Naive thymus-derived CD8-positive, alpha-beta T cell (primary cell): Measurements from ENCODE around the gene SRP14. TPM values are rescaled to one million over a fixed set of nuclear protein-coding genes. Genes with fewer than 3 reads are reported as not detected.

Experiments used
- ATAC-seq, 2 donors: fragments of 150-1000 bp; cut with Tn5 transposase in 1 of 2; sonication (Bioruptor Pico), chemical (Tn5 transposase) in 1 of 2; 1 replicate in 1 of 2; 2 replicates in 1 of 2; pipeline ENCODE4 v1.10.0; 2021; ENCODE audit warnings: mild to moderate bottlenecking in 2 of 2, moderate library complexity in 2 of 2
- POLR2A ChIA-PET: fragments of 350-600 bp; sonication (Branson Sonifier 250); formaldehyde crosslinking; loops from one replicate; lab custom pipeline; 2021; ENCODE audit warnings: antibody characterized with exemption; lab: Charles Lee
- DNase-seq, 10 donors: peaks; one replicate each; pipeline versions ENCODE4 v3.0.0 to v3.0.0-alpha.2; 2020 to 2022
- H3K27ac Mint-ChIP-seq, 10 donors: one replicate each; pipeline ENCODE4 v1.8.0; 2020 to 2022; ENCODE audit warnings: mild to moderate bottlenecking in 10 of 10, mixed read lengths in 10 of 10, moderate library complexity in 4 of 10, inconsistent platforms in 1 of 10
- H3K27me3 Mint-ChIP-seq, 5 donors: one replicate each; pipeline ENCODE4 v1.8.0; 2021 to 2022; ENCODE audit warnings: mixed read lengths in 5 of 5
- H3K36me3 Mint-ChIP-seq, 3 donors: one replicate each; pipeline ENCODE4 v1.8.0; 2020 to 2022; ENCODE audit warnings: mixed read lengths in 3 of 3, mild to moderate bottlenecking in 2 of 3, inconsistent platforms in 1 of 3
- H3K4me1 Mint-ChIP-seq, 4 donors: one replicate each; pipeline ENCODE4 v1.8.0; 2021 to 2022; ENCODE audit warnings: mixed read lengths in 4 of 4
- H3K4me3 Mint-ChIP-seq, 10 donors: one replicate each; pipeline ENCODE4 v1.8.0; 2020 to 2022; ENCODE audit warnings: mild to moderate bottlenecking in 10 of 10, mixed read lengths in 10 of 10, moderate library complexity in 6 of 10, inconsistent platforms in 1 of 10
- H3K9me3 Mint-ChIP-seq, 9 donors: one replicate each; pipeline ENCODE4 v1.8.0; 2020 to 2022; ENCODE audit warnings: mixed read lengths in 9 of 9, mild to moderate bottlenecking in 3 of 9, inconsistent platforms in 1 of 9, moderate library complexity in 1 of 9
- polyA plus RNA-seq, 3 donors: library from polyadenylated mRNA; unstranded; fragments of 300-500 nt; fragmentation: Illumina TruSeq; gene quantifications; one replicate each; pipeline ENCODE4 v1.2.3, GENCODE V29; 2021
- total RNA-seq, 8 experiments: library from RNA in 2 of 8; stranded (reverse) in 2 of 8; gene quantifications; one replicate each; pipeline ENCODE4 v1.2.3 and lab custom pipeline; 2021 to 2026

The SRP14 gene, protein sequence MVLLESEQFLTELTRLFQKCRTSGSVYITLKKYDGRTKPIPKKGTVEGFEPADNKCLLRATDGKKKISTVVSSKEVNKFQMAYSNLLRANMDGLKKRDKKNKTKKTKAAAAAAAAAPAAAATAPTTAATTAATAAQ
- 100 to 1,000 TPM; 147 to 158 TPM for total RNA-seq
- 100 to 1,000 TPM; 705 to 855 (median 766) TPM for polyA plus RNA-seq
- 62.0 to 150 (median 96.2) reads per million in 6 experiments for total RNA-seq (lab: John Stamatoyannopoulos, UW)

- no peaks in the 10 kb centered on the region for H3K27me3 Mint-ChIP-seq
- ATAC-seq (peak; percentile 93), DNase-seq (peak; percentile 88 to 96 (median 90))
- H3K4me1 Mint-ChIP-seq, result peaks cover 23 to 49% (median 42%) of the 10 kb centered on the region in 4 donors
- H3K36me3 Mint-ChIP-seq, result peaks cover 0 to 44% (median 6%) of the 10 kb centered on the region in 3 donors
- POLR2A ChIA-PET, result interaction anchor here (0.6 to 4.8 kb wide), 9 partner anchors 9 to 412 kb away, joined by 3 to 33 read pairs (median 4); no protein-coding TSS in a partner anchor
- peak within 1 kb of the TSS; percentile 98 to 99 (median 99) for H3K27ac Mint-ChIP-seq
- peak within 1 kb of the TSS; percentile 99 to 100 (median 99) for H3K4me3 Mint-ChIP-seq
- no peaks in the 10 kb centered on the region for H3K9me3 Mint-ChIP-seq
Measured at GRCh38 chr15:40038638-40039543, at the start of gene SRP14. TSS of gene SRP14 (minus strand) at chr15:40039181. CDS start at chr15:40039116, 65 bp downstream.

DNA sequence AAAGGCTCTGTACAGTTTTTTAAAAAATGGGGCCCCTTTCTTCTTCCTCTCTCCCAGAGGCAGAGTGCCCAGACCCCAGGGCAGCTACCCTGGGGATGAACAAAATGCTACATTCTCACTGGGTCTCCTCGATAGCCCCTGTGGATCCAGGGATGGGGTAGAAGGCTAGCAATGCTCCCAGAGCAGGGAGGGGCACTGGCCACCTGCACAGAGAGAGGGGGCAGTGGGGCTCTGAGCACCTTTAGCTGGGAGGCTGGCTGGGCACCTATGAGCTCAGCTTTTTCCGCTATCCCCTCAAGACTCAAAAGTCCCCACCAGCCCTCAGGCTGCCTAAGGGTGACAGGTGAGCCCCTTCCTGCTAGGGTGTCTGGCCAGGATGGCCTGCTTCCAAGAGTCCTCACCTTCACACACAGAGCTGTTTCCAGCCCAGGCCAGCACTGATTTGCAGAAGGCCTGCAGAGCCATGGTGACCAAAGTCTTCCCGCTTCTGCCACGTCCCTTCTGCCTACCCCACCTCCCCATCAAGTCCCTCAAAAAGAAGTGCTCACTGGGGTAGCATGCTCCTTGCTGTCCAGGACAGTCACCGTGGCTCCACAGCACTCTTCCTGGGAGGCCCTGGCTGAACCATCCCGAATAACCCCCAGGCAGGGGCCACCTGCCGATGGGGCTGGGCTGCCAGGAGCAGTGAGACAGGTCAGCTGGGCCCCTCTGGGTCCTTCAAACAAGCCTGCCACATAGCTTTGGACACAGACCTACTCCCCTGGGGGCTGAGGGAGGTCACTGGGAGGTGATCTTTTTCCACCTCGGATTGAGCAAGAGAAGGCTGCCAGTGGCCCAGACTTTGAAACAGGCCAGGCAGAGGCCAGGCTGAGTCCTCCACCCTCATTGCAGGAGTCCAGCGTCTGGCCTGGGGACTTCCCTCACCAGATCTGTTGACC is 49.3 kb upstream of the SRP14 start:
- Mint-ChIP-seq H3K27me3 (peaks cover 10 to 35% (median 13%) of the 10 kb centered on the region in 5 donors), H3K4me3 (no peak overlapping the region), H3K9me3 (no peaks in the 10 kb centered on the region), H3K36me3 (no peaks in the 10 kb centered on the region), H3K27ac (peak overlapping the region in 1 of 10 donors; percentile 27), H3K4me1 (peaks cover 0 to 23% (median 5%) of the 10 kb centered on the region in 4 donors)
- DNase-seq, result no peak
- POLR2A ChIA-PET, result interaction anchor here (0.6 to 0.9 kb wide), 2 partner anchors 19 to 20 kb away, joined by 5 read pairs; no protein-coding TSS in a partner anchor
- ATAC-seq, result no peak

GRCh38 chr15:40087068-40087810 is 48.3 kb upstream of the SRP14 start:
- no peak overlapping the region for H3K4me3 Mint-ChIP-seq
- POLR2A ChIA-PET, result interaction anchor here (0.6 to 0.9 kb wide), 2 partner anchors 19 to 20 kb away, joined by 5 read pairs; no protein-coding TSS in a partner anchor
- H3K9me3 Mint-ChIP-seq, result no peaks in the 10 kb centered on the region
- no peak overlapping the region for H3K27ac Mint-ChIP-seq
- H3K4me1 Mint-ChIP-seq, result peaks cover 2 to 22% (median 9%) of the 10 kb centered on the region in 4 donors
- DNase-seq (peak in 1 of 10 donors; percentile 44), ATAC-seq (no peak)
- H3K27me3 Mint-ChIP-seq, result peaks cover 13 to 39% (median 18%) of the 10 kb centered on the region in 5 donors
- no peaks in the 10 kb centered on the region for H3K36me3 Mint-ChIP-seq

DNA sequence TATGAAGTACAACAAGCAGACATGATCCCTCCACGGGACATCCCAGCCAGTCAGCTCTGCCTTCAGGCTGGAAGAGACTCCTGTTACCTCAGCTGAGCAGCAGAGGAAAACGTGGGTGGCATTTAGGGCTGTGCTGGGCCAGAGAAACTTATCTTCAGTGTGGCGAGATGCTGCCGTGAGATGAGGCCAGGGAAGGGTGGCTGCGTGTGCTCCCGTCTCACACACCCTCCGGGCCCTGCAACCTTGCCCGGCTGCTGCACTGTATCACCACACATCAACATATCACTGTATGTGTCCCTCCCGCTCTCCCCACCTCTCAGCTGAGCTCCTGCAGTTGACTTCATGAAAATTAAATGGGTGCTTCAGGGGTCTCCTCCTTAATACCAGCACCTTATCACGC is 46.3 kb upstream of the SRP14 start:
- DNase-seq (no peak), ATAC-seq (no peak)
- Mint-ChIP-seq H3K4me1 (peaks cover 9 to 33% (median 24%) of the 10 kb centered on the region in 4 donors), H3K27me3 (peaks cover 16 to 49% (median 22%) of the 10 kb centered on the region in 5 donors), H3K27ac (no peak overlapping the region), H3K4me3 (no peak overlapping the region), H3K9me3 (no peaks in the 10 kb centered on the region), H3K36me3 (no peaks in the 10 kb centered on the region)
- POLR2A ChIA-PET, result interaction anchor here (1.0 kb wide), 1 partner anchor 23 kb away, joined by 3 read pairs; the partner anchor contains the start of gene BMF

DNA sequence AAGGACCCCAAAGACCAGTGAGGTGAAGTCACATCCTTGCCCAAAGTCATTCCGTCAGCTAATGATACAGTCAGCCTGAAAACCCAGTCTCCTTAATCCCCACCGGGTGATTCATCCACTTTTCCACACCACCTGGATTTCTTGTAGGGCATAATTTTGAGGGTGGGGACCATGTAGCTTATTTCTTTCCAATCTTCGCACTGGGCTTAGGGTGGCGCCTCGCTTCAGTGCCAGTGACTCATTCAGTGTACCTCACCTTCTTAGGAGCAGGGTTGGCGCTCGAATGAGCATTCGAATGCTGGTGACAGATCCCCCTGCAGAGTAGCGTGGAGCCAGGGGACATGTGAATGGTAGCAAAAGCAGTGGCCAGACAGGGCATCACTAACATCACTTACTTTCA is 45.7 kb upstream of the SRP14 start:
- Mint-ChIP-seq H3K4me1 (peaks cover 9 to 36% (median 24%) of the 10 kb centered on the region in 4 donors), H3K36me3 (no peaks in the 10 kb centered on the region), H3K27me3 (peaks cover 16 to 49% (median 22%) of the 10 kb centered on the region in 5 donors), H3K9me3 (no peaks in the 10 kb centered on the region), H3K27ac (no peak overlapping the region), H3K4me3 (no peak overlapping the region)
- POLR2A ChIA-PET, result no interaction called here
- ATAC-seq, result no peak
- DNase-seq, result peak in 1 of 10 donors; percentile 57

GRCh38 chr15:40082195-40082883 is 43.4 kb upstream of the SRP14 start:
- peaks cover 16 to 49% (median 22%) of the 10 kb centered on the region in 5 donors for H3K27me3 Mint-ChIP-seq
- peak overlapping the region in 3 of 10 donors; percentile 28 to 54 (median 31) for H3K27ac Mint-ChIP-seq
- H3K4me3 Mint-ChIP-seq, result peak overlapping the region in 8 of 10 donors; percentile 50 to 86 (median 74)
- H3K36me3 Mint-ChIP-seq, result no peaks in the 10 kb centered on the region
- POLR2A ChIA-PET, result no interaction called here
- peak in 1 of 10 donors; percentile 15 for DNase-seq
- peaks cover 9 to 36% (median 24%) of the 10 kb centered on the region in 4 donors for H3K4me1 Mint-ChIP-seq
- H3K9me3 Mint-ChIP-seq, result no peaks in the 10 kb centered on the region
- ATAC-seq, result peak in 1 of 2 donors; percentile 69

- DNase-seq (peak in 2 of 10 donors; percentile 19 to 34), ATAC-seq (peak; percentile 63 to 66)
- Mint-ChIP-seq H3K27me3 (peaks cover 16 to 49% (median 22%) of the 10 kb centered on the region in 5 donors), H3K4me3 (peak overlapping the region; percentile 56 to 86 (median 76)), H3K36me3 (no peaks in the 10 kb centered on the region), H3K4me1 (peaks cover 9 to 36% (median 24%) of the 10 kb centered on the region in 4 donors), H3K27ac (peak overlapping the region in 5 of 10 donors; percentile 15 to 73 (median 31)), H3K9me3 (no peaks in the 10 kb centered on the region)
- POLR2A ChIA-PET, result no interaction called here
Measured at GRCh38 chr15:40081691-40082194, 42.8 kb upstream of the SRP14 start.

GRCh38 chr15:40080847-40081246 is 41.9 kb upstream of the SRP14 start:
- POLR2A ChIA-PET, result no interaction called here
- H3K4me3 Mint-ChIP-seq, result peak overlapping the region in 8 of 10 donors; percentile 16 to 71 (median 42)
- peak overlapping the region in 3 of 10 donors; percentile 37 to 65 (median 54) for H3K27ac Mint-ChIP-seq
- H3K9me3 Mint-ChIP-seq, result no peaks in the 10 kb centered on the region
- no peak for ATAC-seq
- DNase-seq, result no peak
- H3K36me3 Mint-ChIP-seq, result no peaks in the 10 kb centered on the region
- H3K4me1 Mint-ChIP-seq, result peaks cover 7 to 36% (median 24%) of the 10 kb centered on the region in 4 donors
- peaks cover 13 to 40% (median 22%) of the 10 kb centered on the region in 5 donors for H3K27me3 Mint-ChIP-seq

DNA sequence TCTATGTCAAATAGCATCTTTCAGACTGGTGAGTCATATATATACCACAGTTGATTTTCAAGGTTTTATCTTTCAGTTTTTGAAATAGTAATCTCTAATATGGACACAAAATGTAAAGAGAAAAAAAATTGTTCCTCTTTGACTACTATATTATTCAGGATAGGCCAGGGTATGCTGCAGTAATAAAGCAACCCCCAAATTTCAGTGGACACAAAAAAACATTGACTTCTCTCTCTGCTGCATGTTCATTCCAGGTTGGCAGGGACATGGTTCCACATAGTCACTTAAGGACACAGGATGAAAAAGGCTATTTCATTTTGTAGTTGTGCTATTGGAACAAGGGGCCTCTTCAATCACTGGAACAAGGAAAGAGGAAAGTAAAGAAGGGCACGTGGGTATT is 41.1 kb upstream of the SRP14 start:
- Mint-ChIP-seq H3K36me3 (no peaks in the 10 kb centered on the region), H3K27me3 (peaks cover 13 to 32% (median 26%) of the 10 kb centered on the region in 5 donors), H3K27ac (peak overlapping the region in 1 of 10 donors; percentile 37), H3K9me3 (no peaks in the 10 kb centered on the region), H3K4me3 (no peak overlapping the region), H3K4me1 (peaks cover 10 to 39% (median 24%) of the 10 kb centered on the region in 4 donors)
- no peak for ATAC-seq
- DNase-seq, result no peak
- POLR2A ChIA-PET, result no interaction called here

GRCh38 chr15:40079456-40079855 is 40.5 kb upstream of the SRP14 start:
- ATAC-seq, result no peak

More at GRCh38 chr15:40079456-40079855, 40.5 kb upstream of the SRP14 start:
- no peak for DNase-seq
- Mint-ChIP-seq H3K27me3 (peaks cover 9 to 26% (median 21%) of the 10 kb centered on the region in 5 donors), H3K27ac (no peak overlapping the region), H3K36me3 (no peaks in the 10 kb centered on the region), H3K9me3 (no peaks in the 10 kb centered on the region), H3K4me3 (no peak overlapping the region), H3K4me1 (peaks cover 12 to 39% (median 26%) of the 10 kb centered on the region in 4 donors)
- POLR2A ChIA-PET, result no interaction called here
